K562 (cell line): ENCODE data around the gene PUSL1. TPM values are rescaled to one million over a fixed set of nuclear protein-coding genes. Genes with fewer than 3 reads are reported as not detected.
A peak's percentile ranks its signal among the peaks of the same experiment; 100 is the strongest.

Experiments
- ADNP ChIP-seq: fragments of 200-800 bp; sonication (Bioruptor generic); IDR thresholded peaks from 2 replicates; pipeline ENCODE4 v1.6.1; 2016; ENCODE audit warnings: missing genetic modification characterization, missing compliant biosample characterization
- CHD2 ChIP-seq: IDR thresholded peaks from 2 replicates; pipeline ENCODE4 v1.6.1; 2011; ENCODE audit warnings: low read depth, low read length
- CTBP1 ChIP-seq: fragments of 450-650 bp; IDR thresholded peaks from 2 replicates; pipeline ENCODE4 v1.6.1; 2016; ENCODE audit warnings: borderline replicate concordance
- HDAC8 ChIP-seq: fragments of 450-650 bp; IDR thresholded peaks from 2 replicates; pipeline ENCODE4 v1.6.1; 2016; ENCODE audit warnings: mild to moderate bottlenecking, missing genetic modification characterization, moderate library complexity, missing compliant biosample characterization
- HNRNPL ChIP-seq: fragments of 200-400 bp; formaldehyde crosslinking; IDR thresholded peaks from 2 replicates; pipeline ENCODE4 v1.6.1; 2017; ENCODE audit warnings: low read depth, mild to moderate bottlenecking, low read length
- PBX2 ChIP-seq, 2 experiments: IDR thresholded peaks in 1 of 2; conservative IDR thresholded peaks in 1 of 2; 2 replicates each; pipeline ENCODE4 v1.6.1; 2016; ENCODE audit warnings: low read depth in 2 of 2, mild to moderate bottlenecking in 1 of 2, missing compliant biosample characterization in 1 of 2, missing genetic modification characterization in 1 of 2, moderate library complexity in 1 of 2
- SMAD3 ChIP-seq: fragments of 450-650 bp; formaldehyde crosslinking; conservative IDR thresholded peaks from 2 replicates; pipeline ENCODE4 v1.4.0; 2020; ENCODE audit warnings: mild to moderate bottlenecking
- TAF15 ChIP-seq: fragments of 200-400 bp; formaldehyde crosslinking; IDR thresholded peaks from 2 replicates; pipeline ENCODE4 v1.6.1; 2017; ENCODE audit warnings: mild to moderate bottlenecking, low read depth, low read length, moderate library complexity
- TEAD1 ChIP-seq, 2 experiments: fragments of 450-650 bp in 1 of 2; sonication (generic) in 1 of 2; formaldehyde crosslinking; IDR thresholded peaks; 2 replicates each; pipeline versions ENCODE4 v1.4.0 to v1.8.0; 2020 to 2022; ENCODE audit warnings: mild to moderate bottlenecking in 2 of 2, missing genetic modification reagents in 1 of 2
- ZBTB7A ChIP-seq: IDR thresholded peaks from 2 replicates; pipeline ENCODE4 v1.6.1; 2011; ENCODE audit warnings: low read depth, mild to moderate bottlenecking, low read length, moderate library complexity, borderline replicate concordance; ENCODE audit not compliant: control insufficient read depth
- ZNF184 ChIP-seq: sonication (generic); formaldehyde crosslinking; IDR thresholded peaks from 2 replicates; pipeline ENCODE4 v1.5.0; 2020; ENCODE audit warnings: missing genetic modification reagents
- ZNF324 ChIP-seq: fragments of 250-450 bp; sonication (Bioruptor Pico); IDR thresholded peaks from 2 replicates; pipeline ENCODE4 v1.4.0; 2020; ENCODE audit warnings: mild to moderate bottlenecking
- ZNF511 ChIP-seq: sonication (generic); formaldehyde crosslinking; IDR thresholded peaks from 2 replicates; pipeline ENCODE4 v1.8.0; 2022; ENCODE audit warnings: mild to moderate bottlenecking, missing genetic modification reagents
- polyA plus RNA-seq, 8 experiments: library from polyadenylated mRNA; depleted of rRNA in 4 of 8; stranded (reverse) in 5 of 8; unstranded in 3 of 8; fragments of >200 nt; fragmentation: Nextera tagmentation in 2 of 8; fragmentation: Illumina TruSeq in 1 of 8; extraction: Ambion mirVana in 2 of 8; extraction: Trizol in 1 of 8; gene quantifications; 2 replicates each; pipeline versions ENCODE4 v1.2.1 to v1.2.3, GENCODE V29; 2011 to 2014; ENCODE audit warnings: inconsistent platforms in 1 of 8, missing spikeins in 1 of 8
- total RNA-seq, 7 experiments: library from RNA; depleted of rRNA in 6 of 7; stranded (reverse); fragments of >200 nt in 6 of 7; fragmentation: Illumina TruSeq in 2 of 7; extraction: Trizol in 2 of 7; gene quantifications; 2 replicates each; pipeline versions ENCODE4 v1.2.1 to v1.2.3, GENCODE V29; 2011 to 2021; ENCODE audit warnings: low replicate concordance in 1 of 7

PUSL1 gene
- total and polyA plus RNA-seq, 9 of the 15 experiments (the other 6 are each of a cell fraction or from before 2014, with no cell fraction given), result 0.62 to 86.9 (median 13.6) TPM

GRCh38 chr1:1334835-1335234 lies 26.4 kb downstream of the PUSL1 start (continued):
- TF ChIP-seq HNRNPL (peak; percentile 80; the same call in 1 of the 2 replicates), ZNF184 (CRISPR knock-in tag) (0 out of 2 replicates have a peak, but pooled peaks have one; percentile 16), CHD2 (0 out of 2 replicates have a peak, but pooled peaks have one; percentile 15), ADNP (tag) (no peak), SMAD3 (CRISPR knock-in tag) (no peak), PBX2 (CRISPR knock-in tag; IDR thresholded peaks at IDR 0.05; ENCODE audit: low read depth) (peak; percentile 32; the same call in 1 of the 2 replicates), PBX2 (tag; conservative IDR thresholded peaks at IDR 0.05; ENCODE audit: low read depth) (no peak), ZNF324 (no peak), HDAC8 (tag) (no peak), CTBP1 (no peak), TAF15 (no peak), ZNF511 (peak; percentile 92), TEAD1 (CRISPR knock-in tag; IDR thresholded peaks at IDR 0.05) (peak in 1 of 2 experiments; percentile 56; a peak in 1 of 4 replicates), ZBTB7A (peak; percentile 96)
